ENCODE data around the gene S100A10. TPM values are rescaled to one million over a fixed set of nuclear protein-coding genes. Genes with fewer than 3 reads are reported as not detected.

Gene S100A10
- total RNA-seq, 1 experiment from 2014 or later = 160 TPM

DNA sequence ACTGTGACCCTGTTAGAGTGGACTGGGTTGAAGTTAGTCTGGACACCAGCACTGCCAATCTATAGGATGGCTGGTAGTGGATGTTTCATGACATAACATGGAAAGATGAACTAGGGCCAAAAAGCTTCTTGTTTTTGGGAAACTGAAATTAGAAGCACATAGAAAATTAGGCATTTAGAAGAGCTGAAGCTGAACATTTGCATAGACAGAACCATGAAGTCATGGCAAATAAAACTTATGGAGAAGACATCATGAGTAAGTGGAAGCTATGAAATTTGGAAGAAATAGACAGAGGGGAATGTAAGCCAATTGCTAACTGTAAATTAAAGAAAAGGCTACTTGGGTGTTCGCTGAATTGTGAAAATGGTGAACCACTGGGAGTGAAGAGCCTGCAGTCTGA is 45.8 kb upstream of the S100A10 start:
- H3K56ac ChIP-seq (ENCODE audit: insufficient read length, low read depth, low read length) = no peak overlapping the region
- no peak overlapping the region for H3K14ac ChIP-seq (ENCODE audit: insufficient read depth, low read length)
- Mint-ChIP-seq H3K27ac (no peak overlapping the region), H3K9me3 (no peaks in the 10 kb centered on the region), H3K36me3 (ENCODE audit: insufficient read depth in 1 of 3, low read depth in 3 of 3) (no peaks in the 10 kb centered on the region), H3K4me1 (peaks cover 28 to 45% of the 10 kb centered on the region in 2 experiments), H3K27me3 (ENCODE audit: low read depth) (no peaks in the 10 kb centered on the region; the same call in none of the 2 replicates), H3K4me3 (no peak overlapping the region)
- H2AFZ ChIP-seq (ENCODE audit: low read length) = no peak overlapping the region
- WGBS (ENCODE audit: extremely low coverage, insufficient read length, low lambda C conversion rate) = no CpG with 5 or more reads among the region's 1 CpG
- H4K8ac ChIP-seq (replicated peaks; ENCODE audit: insufficient read length, low read depth, low read length) = no peak overlapping the region
- H4K5ac ChIP-seq (ENCODE audit: insufficient read length, low read depth, low read length) = no peak overlapping the region
- H4K91ac ChIP-seq (ENCODE audit: insufficient read length, low read depth, low read length) = no peak overlapping the region
- no peak overlapping the region for H2BK20ac ChIP-seq (ENCODE audit: low read depth, low read length, poor library complexity, severe bottlenecking)
- no peak overlapping the region for H2BK5ac ChIP-seq (ENCODE audit: insufficient read length, low read length)
- H3K9me3 ChIP-seq (ENCODE audit: control insufficient read depth, low read depth, low read length) = no peaks in the 10 kb centered on the region
- no peaks in the 10 kb centered on the region for H3K79me1 ChIP-seq (ENCODE audit: insufficient read depth, low read depth, low read length, poor library complexity, severe bottlenecking)
- DNase-seq = no peak
- no peak overlapping the region for H3K27ac ChIP-seq (ENCODE audit: insufficient read length, low read depth, low read length)
- peaks cover 14% of the 10 kb centered on the region for H3K23me2 ChIP-seq (ENCODE audit: insufficient read length, low read depth, low read length, poor library complexity, severe bottlenecking)
- H3K4me2 ChIP-seq (ENCODE audit: insufficient read depth, insufficient read length, low read length) = no peak overlapping the region
- no peak overlapping the region for H2BK12ac ChIP-seq (ENCODE audit: insufficient read length, low read depth, low read length)
- no peak overlapping the region for H3K4ac ChIP-seq (ENCODE audit: low read depth, low read length)
- H2BK15ac ChIP-seq (ENCODE audit: low read depth, low read length) = no peak overlapping the region
- H3K79me2 ChIP-seq (ENCODE audit: insufficient read depth, low read length) = no peaks in the 10 kb centered on the region
- no peak overlapping the region for H3K18ac ChIP-seq (ENCODE audit: insufficient read length, low read depth, low read length)
- H3K4me1 ChIP-seq (ENCODE audit: insufficient read depth, low read length) = peaks cover 7% of the 10 kb centered on the region; the same call in 1 of the 2 replicates
- H2BK120ac ChIP-seq (ENCODE audit: low read depth, low read length, poor library complexity, severe bottlenecking) = no peak overlapping the region
- H2AK5ac ChIP-seq (ENCODE audit: insufficient read length, low read length) = no peak overlapping the region
- no peak overlapping the region for H3T11ph ChIP-seq (ENCODE audit: low read length)
- no peak overlapping the region for H3K9ac ChIP-seq (ENCODE audit: extremely low read depth, insufficient read length, low read length)
- TF ChIP-seq, protein P1, sequence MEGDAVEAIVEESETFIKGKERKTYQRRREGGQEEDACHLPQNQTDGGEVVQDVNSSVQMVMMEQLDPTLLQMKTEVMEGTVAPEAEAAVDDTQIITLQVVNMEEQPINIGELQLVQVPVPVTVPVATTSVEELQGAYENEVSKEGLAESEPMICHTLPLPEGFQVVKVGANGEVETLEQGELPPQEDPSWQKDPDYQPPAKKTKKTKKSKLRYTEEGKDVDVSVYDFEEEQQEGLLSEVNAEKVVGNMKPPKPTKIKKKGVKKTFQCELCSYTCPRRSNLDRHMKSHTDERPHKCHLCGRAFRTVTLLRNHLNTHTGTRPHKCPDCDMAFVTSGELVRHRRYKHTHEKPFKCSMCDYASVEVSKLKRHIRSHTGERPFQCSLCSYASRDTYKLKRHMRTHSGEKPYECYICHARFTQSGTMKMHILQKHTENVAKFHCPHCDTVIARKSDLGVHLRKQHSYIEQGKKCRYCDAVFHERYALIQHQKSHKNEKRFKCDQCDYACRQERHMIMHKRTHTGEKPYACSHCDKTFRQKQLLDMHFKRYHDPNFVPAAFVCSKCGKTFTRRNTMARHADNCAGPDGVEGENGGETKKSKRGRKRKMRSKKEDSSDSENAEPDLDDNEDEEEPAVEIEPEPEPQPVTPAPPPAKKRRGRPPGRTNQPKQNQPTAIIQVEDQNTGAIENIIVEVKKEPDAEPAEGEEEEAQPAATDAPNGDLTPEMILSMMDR (conservative IDR thresholded peaks at IDR 0.05) = no peak
- no peak overlapping the region for H3K23ac ChIP-seq (ENCODE audit: insufficient read length, low read depth, low read length)
- no peaks in the 10 kb centered on the region for H3K27me3 ChIP-seq (ENCODE audit: insufficient read depth, low read length)
- H4K20me1 ChIP-seq (ENCODE audit: control insufficient read depth, insufficient read depth, insufficient read length) = no peaks in the 10 kb centered on the region

All from H9 (cell line).